Measurements from ENCODE around the gene APBA1. TPM values are rescaled to one million over a fixed set of nuclear protein-coding genes. Genes with fewer than 3 reads are reported as not detected.

Gene APBA1
- total and polyA plus RNA-seq, 2 donors (not counting 3 experiments of a cell fraction or from before 2014, with no cell fraction given): 6.1 to 11.3 TPM

GRCh38 chr9:69633716-69634115 is 38.5 kb downstream of the APBA1 start:
- CTCF ChIA-PET: no interaction called here

More at GRCh38 chr9:69633716-69634115, 38.5 kb downstream of the APBA1 start:
- Histone ChIP-seq H4K20me1 (replicated peaks; ENCODE audit: control insufficient read depth, extremely low read depth, insufficient read depth, low read length) (no peaks in the 10 kb centered on the region), H3K27me3 (ENCODE audit: control insufficient read depth in 2 of 2, insufficient read depth in 2 of 2, low read length in 2 of 2) (no peaks in the 10 kb centered on the region), H3K27ac (ENCODE audit: insufficient read depth, low read depth, low read length) (no peak overlapping the region), H2AFZ (ENCODE audit: low read depth, low read length) (no peak overlapping the region), H3K9ac (replicated peaks; ENCODE audit: extremely low read depth, insufficient read depth, low read length) (no peak overlapping the region), H3K4me1 (ENCODE audit: control insufficient read depth, extremely low read depth, insufficient read depth, low read length) (peaks cover 9% of the 10 kb centered on the region), H3K4me2 (ENCODE audit: insufficient read depth, low read length) (no peak overlapping the region), H3K4me3 (replicated peaks in 1 of 3; ENCODE audit: insufficient read depth in 1 of 3, low read depth in 1 of 3, low read length in 3 of 3) (no peak overlapping the region), H3K9me3 (replicated peaks; ENCODE audit: control insufficient read depth, insufficient read depth, low read length) (no peaks in the 10 kb centered on the region), H3K9me1 (replicated peaks; ENCODE audit: control insufficient read depth, extremely low read depth, insufficient read depth, low read length) (no peaks in the 10 kb centered on the region), H3K79me2 (ENCODE audit: control insufficient read depth, insufficient read depth, low read length) (no peaks in the 10 kb centered on the region), H3K36me3 (ENCODE audit: control insufficient read depth in 2 of 2, extremely low read depth in 1 of 2, insufficient read depth in 2 of 2, low read length in 2 of 2) (no peaks in the 10 kb centered on the region)
- no peak for TF ChIP-seq POLR2A (IDR thresholded peaks at IDR 0.05; ENCODE audit: low read depth, low read length)
- no peak for TF ChIP-seq POLR2AphosphoS5 (IDR thresholded peaks at IDR 0.05; ENCODE audit: insufficient read depth, low read depth, low read length)
- no peak for TF ChIP-seq FOS (IDR thresholded peaks at IDR 0.05; ENCODE audit: borderline replicate concordance, insufficient read depth, low read length)
- TF ChIP-seq MYC (IDR thresholded peaks at IDR 0.05; ENCODE audit: low read depth, low read length): no peak
- TF ChIP-seq MAX (IDR thresholded peaks at IDR 0.05; ENCODE audit: insufficient read depth, insufficient read length): no peak
- no peak for TF ChIP-seq EZH2 (IDR thresholded peaks at IDR 0.05; ENCODE audit: borderline replicate concordance, low read depth, low read length, severe bottlenecking)
- TF ChIP-seq JUN (IDR thresholded peaks at IDR 0.05; ENCODE audit: borderline replicate concordance, insufficient read depth, insufficient read length, low read depth): no peak
- no peak for TF ChIP-seq CTCF (IDR thresholded peaks at IDR 0.05; ENCODE audit: extremely low read depth in 1 of 2, insufficient read depth in 1 of 2, low read depth in 1 of 2, low read length in 2 of 2)
- TF ChIP-seq GATA2 (IDR thresholded peaks at IDR 0.05; ENCODE audit: insufficient read depth, insufficient read length, low read depth, low read length): no peak
- no TSS peak for BruUV-seq (replicated peaks)
- no peak for DNase-seq (ENCODE audit: low read depth, low spot score)
- intact Hi-C loops (cut with micrococcal nuclease): loop anchor here (1.0 kb wide), 1 partner anchor 14 kb away; no protein-coding TSS in a partner anchor
- dilution Hi-C loops (cut with MboI; ENCODE audit: extremely low pct_ligation_motif_present, low sequenced_read_pairs): no loop called here
- POLR2A ChIA-PET: no interaction called here
- no peak for FAIRE-seq
